Mammary epithelial cell (primary cell): Measurements from ENCODE around the gene RBM18.

ENCODE experiments used
- EZH2 ChIP-seq: IDR thresholded peaks from 2 replicates; pipeline ENCODE4 v1.6.1; 2012; ENCODE audit warnings: low read length, inconsistent platforms, borderline replicate concordance
- TF ChIP-seq, protein P1 (sequence below), 2 donors: IDR thresholded peaks in 1 of 2; conservative IDR thresholded peaks in 1 of 2; 2 replicates each; pipeline ENCODE4 v1.5.1; 2011 to 2012; ENCODE audit warnings: inconsistent platforms in 2 of 2, low read length in 2 of 2, mild to moderate bottlenecking in 2 of 2, control low read depth in 1 of 2, low read depth in 1 of 2; ENCODE audit not compliant: insufficient read depth in 1 of 2; ENCODE audit errors: extremely low read depth in 1 of 2

DNA sequence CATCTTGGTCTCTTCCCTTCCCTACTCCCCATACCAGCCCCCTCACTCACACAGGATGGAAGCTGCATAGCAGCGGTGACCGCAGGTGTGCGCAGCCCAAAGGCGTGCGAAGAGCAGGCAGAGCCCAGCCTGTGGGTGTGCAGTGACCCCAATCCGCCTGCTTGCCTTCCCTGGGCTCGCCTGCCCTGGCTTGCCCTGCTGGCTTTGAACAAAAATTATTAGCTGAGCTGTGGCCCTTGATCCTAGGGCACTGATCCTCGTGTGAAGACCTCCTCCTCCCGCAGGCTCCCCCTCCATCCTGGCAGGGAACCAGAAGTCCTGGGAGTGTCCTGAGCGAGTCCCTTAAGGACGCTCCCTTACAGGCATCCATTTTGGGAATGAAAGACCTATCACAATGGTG is 73.1 kb downstream of the RBM18 start:
- TF ChIP-seq, protein P1, sequence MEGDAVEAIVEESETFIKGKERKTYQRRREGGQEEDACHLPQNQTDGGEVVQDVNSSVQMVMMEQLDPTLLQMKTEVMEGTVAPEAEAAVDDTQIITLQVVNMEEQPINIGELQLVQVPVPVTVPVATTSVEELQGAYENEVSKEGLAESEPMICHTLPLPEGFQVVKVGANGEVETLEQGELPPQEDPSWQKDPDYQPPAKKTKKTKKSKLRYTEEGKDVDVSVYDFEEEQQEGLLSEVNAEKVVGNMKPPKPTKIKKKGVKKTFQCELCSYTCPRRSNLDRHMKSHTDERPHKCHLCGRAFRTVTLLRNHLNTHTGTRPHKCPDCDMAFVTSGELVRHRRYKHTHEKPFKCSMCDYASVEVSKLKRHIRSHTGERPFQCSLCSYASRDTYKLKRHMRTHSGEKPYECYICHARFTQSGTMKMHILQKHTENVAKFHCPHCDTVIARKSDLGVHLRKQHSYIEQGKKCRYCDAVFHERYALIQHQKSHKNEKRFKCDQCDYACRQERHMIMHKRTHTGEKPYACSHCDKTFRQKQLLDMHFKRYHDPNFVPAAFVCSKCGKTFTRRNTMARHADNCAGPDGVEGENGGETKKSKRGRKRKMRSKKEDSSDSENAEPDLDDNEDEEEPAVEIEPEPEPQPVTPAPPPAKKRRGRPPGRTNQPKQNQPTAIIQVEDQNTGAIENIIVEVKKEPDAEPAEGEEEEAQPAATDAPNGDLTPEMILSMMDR (conservative IDR thresholded peaks at IDR 0.05 in 1 of 2, IDR thresholded peaks at IDR 0.05 in 1 of 2; ENCODE audit: extremely low read depth in 1 of 2, insufficient read depth in 1 of 2, low read depth in 1 of 2, low read length in 2 of 2): no peak
- TF ChIP-seq EZH2: no peak
